ENCODE data around the gene OR7A5.
"Not testable (repeated sequence)": the region's sequence is repeated elsewhere in the genome, so short reads cannot be mapped to it uniquely, and the experiment has no call there.

The OR7A5 gene

GRCh38 chr19:14783410-14783998 is 51.5 kb downstream of the OR7A5 start:
- DNase-seq = not testable (repeated sequence)

GRCh38 chr19:14782626-14783409 is 52.2 kb downstream of the OR7A5 start:
- DNase-seq = no peak

- DNase-seq = not testable (repeated sequence)
Observed at GRCh38 chr19:14781713-14782536, 53.1 kb downstream of the OR7A5 start.

- not testable (repeated sequence) for DNase-seq
Observed at GRCh38 chr19:14780622-14781225, 54.3 kb downstream of the OR7A5 start.

GRCh38 chr19:14779151-14779550 is 55.8 kb downstream of the OR7A5 start:
- DNase-seq = no peak

GRCh38 chr19:14778110-14778845 is 56.7 kb downstream of the OR7A5 start, which contains the start of gene ADGRE2:
ADGRE2 (minus strand) TSS chr19:14778560; CDS start chr19:14776756, 1,804 bp downstream.
- DNase-seq = not testable (repeated sequence)

GRCh38 chr19:14777645-14778044 is 57.3 kb downstream of the OR7A5 start:
- DNase-seq = not testable (repeated sequence)
